Stimulated activated CD8-positive, alpha-beta memory T cell treated with anti-CD3 and anti-CD28 coated beads, Interleukin-15, amount 100 ng/mL, for 24 hours (primary cell): ENCODE measurements around the gene MED28.
A peak's percentile ranks its signal among the peaks of the same experiment; 100 is the strongest.
"Not testable (repeated sequence)": the region's sequence is repeated elsewhere in the genome, so short reads cannot be mapped to it uniquely, and the experiment has no call there.

ENCODE experiments used
- DNase-seq: peaks from one replicate; pipeline ENCODE4 v3.0.0-alpha.2; 2020; ENCODE audit warnings: low read depth

Gene MED28, protein sequence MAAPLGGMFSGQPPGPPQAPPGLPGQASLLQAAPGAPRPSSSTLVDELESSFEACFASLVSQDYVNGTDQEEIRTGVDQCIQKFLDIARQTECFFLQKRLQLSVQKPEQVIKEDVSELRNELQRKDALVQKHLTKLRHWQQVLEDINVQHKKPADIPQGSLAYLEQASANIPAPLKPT

GRCh38 chr4:17614416-17615299 is at the start of gene MED28:
Gene MED28, plus strand, starts transcription at chr4:17614641. Its CDS starts 14 bp downstream, at chr4:17614655.
- peak; percentile 89 for DNase-seq

GRCh38 chr4:17565846-17566245 is 48.6 kb upstream of the MED28 start:
- no peak for DNase-seq

DNA sequence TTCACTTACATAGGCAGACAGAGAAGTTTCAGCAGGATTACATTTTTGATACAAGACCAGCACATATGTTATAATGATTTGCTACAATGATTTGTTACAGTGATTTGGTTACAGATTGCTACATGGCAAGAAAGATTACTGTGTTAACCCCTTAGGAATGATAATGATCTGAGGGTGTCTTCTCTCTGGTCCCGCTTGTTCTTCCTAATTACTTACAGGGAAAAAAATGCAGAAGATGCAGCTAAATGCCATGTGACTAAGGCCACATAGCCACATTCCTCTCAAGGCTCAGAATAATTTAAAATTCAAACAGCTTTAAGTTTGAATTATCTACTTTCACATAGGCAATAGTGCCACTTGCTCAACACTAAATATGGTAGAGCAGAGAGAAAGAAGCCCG is 47.2 kb upstream of the MED28 start:
- DNase-seq, result no peak

- no peak for DNase-seq
Observed at GRCh38 chr4:17574206-17574605, 40.2 kb upstream of the MED28 start.

DNA sequence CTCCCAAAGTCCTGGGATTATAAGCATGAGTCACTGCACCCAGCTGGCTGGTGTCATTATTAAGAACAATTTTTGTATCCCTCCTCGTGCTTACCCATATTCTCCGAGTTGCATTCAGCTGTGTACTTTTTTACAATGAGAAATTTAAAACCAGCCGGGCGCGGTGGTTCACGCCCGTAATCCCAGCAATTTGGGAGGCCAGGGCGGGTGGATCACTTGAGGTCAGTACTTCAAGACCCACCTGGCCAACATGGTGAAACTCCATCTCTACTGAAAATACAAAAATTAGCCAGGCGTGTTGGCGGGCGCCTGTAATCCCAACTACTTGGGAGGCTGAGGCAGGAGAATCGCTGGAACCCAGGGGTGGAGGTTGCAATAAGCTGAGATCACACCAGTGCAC is 39.3 kb upstream of the MED28 start:
- DNase-seq, result not testable (repeated sequence)

- peak; percentile 100 for DNase-seq
Observed at GRCh38 chr4:17576932-17577664, 37.3 kb upstream of the MED28 start, which contains the start of gene LAP3. Gene LAP3, plus strand, starts transcription at chr4:17577198. Its CDS starts 268 bp downstream, at chr4:17577466.

GRCh38 chr4:17577665-17578481 is 36.6 kb upstream of the MED28 start:
- DNase-seq, result no peak

DNA sequence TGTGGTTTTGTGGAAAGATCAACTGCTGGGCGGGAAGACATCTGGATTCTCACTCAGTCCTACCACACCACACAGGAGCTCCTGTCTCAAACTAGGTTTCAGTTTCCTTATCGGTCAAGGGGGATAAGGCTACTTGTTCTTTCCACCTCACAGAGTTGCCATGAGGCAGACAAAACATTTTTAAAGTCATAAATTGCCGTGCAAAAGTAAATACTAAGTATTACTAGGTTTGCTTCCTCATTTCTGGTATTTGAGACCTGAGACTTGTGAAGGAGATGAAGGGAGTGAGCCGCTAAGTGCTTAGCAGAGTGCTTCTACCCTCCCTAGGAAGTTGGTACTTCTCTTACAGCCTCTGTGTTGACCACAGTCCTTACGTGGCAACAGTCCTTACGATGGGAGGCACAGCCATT is 36.0 kb upstream of the MED28 start:
- DNase-seq, result no peak

- no peak for DNase-seq
Observed at GRCh38 chr4:17580969-17581368, 33.5 kb upstream of the MED28 start.

DNA sequence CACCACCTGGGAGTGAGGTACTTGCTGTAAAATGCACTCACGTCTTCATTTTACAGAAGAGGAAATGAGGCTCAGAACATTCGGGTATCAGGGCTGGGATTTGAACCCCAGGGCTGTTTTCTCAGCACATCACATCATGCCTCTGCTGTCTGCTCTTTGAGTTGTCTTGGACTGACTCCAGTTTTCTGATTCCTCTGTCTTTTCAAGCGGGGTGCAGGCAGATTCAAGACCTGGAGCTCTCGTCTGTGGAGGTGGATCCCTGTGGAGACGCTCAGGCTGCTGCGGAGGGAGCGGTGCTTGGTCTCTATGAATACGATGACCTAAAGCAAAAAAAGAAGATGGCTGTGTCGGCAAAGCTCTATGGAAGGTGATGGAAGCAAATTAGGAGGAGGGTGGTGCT is 31.2 kb upstream of the MED28 start:
- no peak for DNase-seq

DNA sequence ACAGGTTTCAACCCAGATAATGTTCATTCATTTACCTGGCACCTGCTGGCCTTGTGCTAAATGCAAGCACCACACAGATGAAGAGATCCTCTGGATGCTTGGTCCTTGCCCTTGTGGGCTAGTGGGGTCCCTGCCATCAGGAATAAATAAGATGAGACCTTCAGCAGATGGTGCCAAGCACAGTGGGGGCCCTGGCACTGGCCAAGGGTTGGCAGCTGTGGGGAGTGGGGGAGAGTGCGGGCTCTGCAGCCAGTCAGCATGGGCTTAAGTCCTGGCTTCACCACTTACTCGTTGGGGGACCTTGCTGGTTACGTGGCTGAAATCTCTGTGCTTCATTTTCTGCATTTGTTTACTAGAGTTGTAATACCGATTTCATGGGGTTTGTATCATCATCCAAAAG is 30.5 kb upstream of the MED28 start:
- DNase-seq, result no peak

DNA sequence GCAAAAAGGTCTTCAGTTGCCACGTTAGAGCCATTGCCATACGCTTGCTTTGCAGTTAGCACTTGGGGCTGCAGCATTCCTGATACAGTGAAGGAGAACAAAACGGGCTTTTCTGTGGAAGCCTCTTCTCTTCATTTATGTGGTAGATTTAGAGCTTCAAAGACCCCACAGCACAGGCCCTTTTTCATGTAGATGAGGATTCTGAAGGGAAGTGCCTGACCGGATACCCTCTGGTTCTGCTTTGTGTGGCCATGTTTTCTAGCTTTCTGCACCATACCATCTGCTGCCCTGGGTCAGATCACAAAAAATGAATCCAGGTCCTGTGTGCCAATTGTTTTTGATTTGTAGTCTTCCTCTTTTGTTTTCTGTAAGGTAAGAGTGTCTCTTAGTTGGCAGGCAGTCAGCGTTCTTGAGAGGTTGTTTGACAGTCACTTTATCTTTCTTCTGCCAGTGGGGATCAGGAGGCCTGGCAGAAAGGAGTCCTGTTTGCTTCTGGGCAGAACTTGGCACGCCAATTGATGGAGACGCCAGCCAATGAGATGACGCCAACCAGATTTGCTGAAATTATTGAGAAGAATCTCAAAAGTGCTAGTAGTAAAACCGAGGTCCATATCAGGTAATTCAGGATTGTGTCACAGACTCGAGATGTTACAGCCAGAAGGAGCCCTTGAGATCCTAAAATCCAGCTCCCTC is 29.8 kb upstream of the MED28 start:
- DNase-seq, result no peak

DNA sequence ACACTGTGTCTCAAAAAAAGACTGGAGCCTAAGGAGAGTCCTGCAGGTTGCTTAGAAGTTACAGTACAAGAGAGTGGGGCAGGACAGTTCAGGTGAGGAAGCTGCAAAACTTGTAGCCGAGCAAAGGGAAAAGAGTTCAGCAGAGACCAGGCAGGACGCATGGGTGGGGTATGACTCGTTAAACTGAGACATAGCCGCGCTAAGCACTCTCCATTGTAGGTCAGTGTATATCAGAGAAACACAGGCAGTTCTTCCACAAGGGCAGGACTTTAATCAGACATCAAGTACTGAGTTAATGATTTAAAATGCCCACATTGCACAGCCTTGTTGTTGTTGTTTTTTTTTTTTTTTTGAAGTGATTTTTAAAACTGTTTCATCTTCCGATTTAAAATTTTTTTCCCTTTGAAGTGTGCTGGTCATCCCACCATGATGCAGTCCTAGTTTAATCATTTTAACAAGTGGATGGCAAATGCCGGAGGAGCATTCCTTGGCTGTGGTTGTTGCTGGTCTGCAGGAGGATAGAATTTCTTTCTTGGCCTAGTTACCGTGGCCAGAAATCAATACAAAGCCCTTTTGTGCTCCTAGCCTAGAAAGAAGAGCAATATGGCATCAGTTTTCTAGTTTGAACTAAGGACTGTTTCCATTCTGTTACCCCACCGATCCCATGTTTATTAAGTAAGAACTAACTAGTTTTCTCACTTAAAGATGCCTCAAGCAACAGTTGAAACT is 27.2 kb upstream of the MED28 start:
- DNase-seq, result no peak

DNA sequence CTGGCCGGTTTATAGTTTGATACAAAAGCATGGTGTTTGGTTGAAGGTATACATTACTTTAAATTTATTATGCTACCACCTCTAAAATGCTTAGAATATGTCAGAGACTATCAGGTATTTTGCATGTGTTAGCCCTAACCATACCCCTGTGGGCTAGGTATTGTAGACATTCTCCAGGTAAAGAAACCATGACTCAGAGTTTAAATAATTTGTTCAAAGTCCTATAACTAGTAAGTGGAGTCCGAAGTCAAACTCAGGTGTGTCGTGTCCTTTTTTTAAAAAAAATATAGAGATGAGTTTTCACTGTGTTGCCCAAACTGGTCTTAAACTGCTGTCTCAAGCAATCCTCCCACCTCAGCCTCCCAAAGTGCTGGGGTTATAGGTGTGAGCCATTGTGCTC is 25.1 kb upstream of the MED28 start:
- DNase-seq, result no peak

GRCh38 chr4:17595471-17596005 is 18.9 kb upstream of the MED28 start:
- DNase-seq, result no peak

DNA sequence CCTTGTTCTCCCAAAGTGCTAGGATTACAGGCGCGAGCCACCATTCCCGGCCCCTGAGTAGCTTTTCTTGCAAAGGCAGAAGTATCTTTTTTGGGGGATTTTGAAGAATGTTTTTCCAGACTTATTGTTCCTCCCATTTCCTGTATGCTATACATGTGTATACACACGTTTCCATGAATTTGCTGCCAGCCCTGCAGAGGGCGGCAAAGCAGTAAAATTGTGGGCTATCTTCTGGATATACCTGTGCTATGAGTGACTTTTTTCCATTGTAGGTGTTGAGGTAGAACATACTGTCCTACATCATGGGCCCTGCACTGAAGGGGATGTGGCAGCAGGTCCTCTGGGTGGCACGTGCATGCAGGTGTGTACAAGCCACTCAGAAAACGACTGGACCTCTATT is 16.9 kb upstream of the MED28 start:
- no peak for DNase-seq

DNA sequence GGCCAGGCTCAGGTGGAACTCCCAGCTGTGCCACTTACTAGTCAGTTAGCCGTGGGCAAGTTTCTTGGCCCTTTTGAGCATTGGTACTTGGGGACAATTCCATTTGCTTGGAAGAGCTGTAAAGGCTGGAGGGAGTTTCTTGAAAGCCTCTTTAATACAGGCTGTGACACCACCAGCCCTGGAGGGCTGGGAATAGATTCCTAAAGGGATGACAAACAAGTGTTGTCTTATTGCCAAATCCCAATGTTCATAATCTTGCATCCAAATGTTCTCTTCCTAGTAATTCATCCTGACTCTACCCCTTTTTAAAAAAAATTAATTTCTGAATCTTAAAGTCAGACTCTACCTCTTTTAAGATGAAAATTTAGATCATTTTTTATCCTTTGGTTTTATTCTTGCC is 14.6 kb upstream of the MED28 start:
- no peak for DNase-seq

DNA sequence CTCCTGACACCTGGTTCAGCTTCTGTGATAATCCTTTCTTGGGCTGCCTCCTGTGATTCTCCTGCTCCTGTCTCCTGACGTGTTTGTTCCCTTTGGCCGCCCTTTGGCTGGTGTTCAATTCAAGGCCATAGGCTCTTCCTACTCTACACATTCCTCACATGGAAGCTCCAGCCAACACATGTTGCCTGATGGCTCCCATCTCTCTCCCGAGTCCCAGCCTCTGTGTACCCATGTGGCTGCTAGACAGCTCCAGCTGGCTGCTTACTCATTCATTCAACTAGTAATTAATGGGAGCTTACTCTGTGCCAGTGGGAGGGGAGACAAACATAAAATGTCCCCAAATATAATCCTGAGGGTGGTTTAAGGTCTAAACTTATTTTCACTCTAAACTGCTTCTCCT is 9.2 kb upstream of the MED28 start:
- no peak for DNase-seq

DNA sequence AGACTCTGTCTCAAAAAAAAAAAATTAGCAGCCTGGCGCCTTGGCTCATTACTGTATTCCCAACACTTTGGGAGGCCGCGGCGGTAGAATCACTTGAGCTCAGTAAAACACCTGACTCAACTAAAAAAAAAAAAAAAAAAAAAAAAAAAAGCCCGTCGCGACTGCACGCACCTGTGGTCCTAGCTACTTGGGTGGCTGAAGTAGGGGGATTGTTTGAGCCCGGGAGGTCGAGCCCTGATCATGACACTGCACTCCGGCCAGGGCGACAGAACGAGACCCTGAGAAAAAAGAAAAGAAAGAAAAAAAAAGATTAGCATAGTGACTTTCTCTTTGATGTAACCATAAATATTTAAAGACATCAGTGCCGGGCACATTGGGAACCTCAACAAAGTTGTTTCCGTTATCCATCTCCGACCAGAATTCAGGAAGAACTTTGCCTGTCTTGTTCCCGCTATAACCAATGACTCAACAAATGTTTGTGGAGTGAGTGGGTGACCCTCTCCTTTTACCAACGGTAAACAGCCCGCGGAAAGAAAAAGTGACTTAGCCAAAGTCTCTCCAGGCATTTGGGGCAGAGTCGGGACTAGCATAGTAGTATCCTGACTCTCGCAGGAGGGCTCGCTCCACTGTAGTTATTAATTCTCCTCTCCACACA is 553 bp upstream of the MED28 start:
- DNase-seq, result no peak

GRCh38 chr4:17616283-17616682 is 1.8 kb downstream of the MED28 start:
- no peak for DNase-seq
